ENCODE measurements around the gene SLC34A3. TPM values are rescaled to one million over a fixed set of nuclear protein-coding genes. Genes with fewer than 3 reads are reported as not detected.

SLC34A3 gene
- total RNA-seq, 3 donors from 2014 or later, result not detected

- DNase-seq (no peak), ATAC-seq (no peak)
- H3K4me3 ChIP-seq, result no peak overlapping the region
- intact Hi-C loops (cut with DNase I, micrococcal nuclease), result no loop called here
- H3K9me3 ChIP-seq, result no peaks in the 10 kb centered on the region
- H3K36me3 ChIP-seq (ENCODE audit: low read depth), result no peaks in the 10 kb centered on the region
- TF ChIP-seq, protein P1, sequence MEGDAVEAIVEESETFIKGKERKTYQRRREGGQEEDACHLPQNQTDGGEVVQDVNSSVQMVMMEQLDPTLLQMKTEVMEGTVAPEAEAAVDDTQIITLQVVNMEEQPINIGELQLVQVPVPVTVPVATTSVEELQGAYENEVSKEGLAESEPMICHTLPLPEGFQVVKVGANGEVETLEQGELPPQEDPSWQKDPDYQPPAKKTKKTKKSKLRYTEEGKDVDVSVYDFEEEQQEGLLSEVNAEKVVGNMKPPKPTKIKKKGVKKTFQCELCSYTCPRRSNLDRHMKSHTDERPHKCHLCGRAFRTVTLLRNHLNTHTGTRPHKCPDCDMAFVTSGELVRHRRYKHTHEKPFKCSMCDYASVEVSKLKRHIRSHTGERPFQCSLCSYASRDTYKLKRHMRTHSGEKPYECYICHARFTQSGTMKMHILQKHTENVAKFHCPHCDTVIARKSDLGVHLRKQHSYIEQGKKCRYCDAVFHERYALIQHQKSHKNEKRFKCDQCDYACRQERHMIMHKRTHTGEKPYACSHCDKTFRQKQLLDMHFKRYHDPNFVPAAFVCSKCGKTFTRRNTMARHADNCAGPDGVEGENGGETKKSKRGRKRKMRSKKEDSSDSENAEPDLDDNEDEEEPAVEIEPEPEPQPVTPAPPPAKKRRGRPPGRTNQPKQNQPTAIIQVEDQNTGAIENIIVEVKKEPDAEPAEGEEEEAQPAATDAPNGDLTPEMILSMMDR (IDR thresholded peaks at IDR 0.05), result no peak
- no peaks in the 10 kb centered on the region for H3K4me1 ChIP-seq (ENCODE audit: low read depth)
Observed at GRCh38 chr9:137212520-137212919, 18.2 kb upstream of the SLC34A3 start.

DNA sequence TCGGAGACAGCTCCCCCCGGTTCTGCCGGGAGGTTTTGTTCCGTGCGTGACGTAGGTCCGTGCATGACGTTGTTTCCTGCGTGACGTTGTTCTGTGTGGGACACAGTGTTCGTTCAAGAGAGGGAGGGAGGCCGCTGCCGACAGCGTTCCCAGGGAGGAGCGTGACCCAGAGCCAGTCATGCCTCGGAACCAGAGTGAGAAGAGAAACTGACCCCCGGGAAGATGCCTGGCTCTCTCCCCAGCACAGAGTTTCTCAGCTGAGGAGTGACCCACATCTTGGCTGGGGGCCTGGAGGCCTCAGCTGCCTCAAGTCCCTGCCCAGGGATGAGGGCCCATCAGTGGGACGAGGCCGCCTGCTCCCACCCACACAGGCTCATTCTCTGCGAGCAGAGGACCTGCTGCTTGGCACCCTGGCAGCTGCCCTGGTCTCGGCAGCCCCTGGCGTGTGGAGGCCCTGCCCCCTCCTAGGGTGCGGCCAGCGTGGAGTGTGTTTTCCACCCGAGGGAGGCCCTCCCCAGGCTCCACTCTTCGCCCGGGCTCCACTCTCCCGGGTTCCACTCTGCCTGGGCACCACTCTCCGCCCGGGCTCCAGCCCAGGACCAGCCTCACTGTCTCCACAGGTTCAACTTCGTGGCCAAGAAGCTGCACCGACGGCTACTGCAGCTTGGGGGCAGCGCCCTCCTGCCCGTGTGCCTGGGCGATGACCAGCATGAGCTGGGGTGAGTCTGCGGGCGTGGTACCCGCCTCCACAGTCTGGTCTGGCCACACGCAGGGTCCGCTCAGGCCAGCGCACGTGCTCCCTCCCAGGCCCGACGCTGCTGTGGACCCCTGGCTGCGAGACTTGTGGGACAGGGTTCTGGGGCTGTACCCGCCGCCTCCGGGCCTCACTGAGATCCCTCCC, 17.3 kb upstream of the SLC34A3 start:
- H3K4me1 ChIP-seq (ENCODE audit: low read depth), result peaks cover 6% of the 10 kb centered on the region
- ATAC-seq, result no peak
- H3K4me3 ChIP-seq, result no peak overlapping the region
- no peaks in the 10 kb centered on the region for H3K9me3 ChIP-seq
- DNase-seq, result peak in 1 of 3 donors; percentile 14
- no peaks in the 10 kb centered on the region for H3K36me3 ChIP-seq (ENCODE audit: low read depth)
- TF ChIP-seq, protein P1 (IDR thresholded peaks at IDR 0.05), result no peak
- intact Hi-C loops (cut with DNase I, micrococcal nuclease), result no loop called here

DNA sequence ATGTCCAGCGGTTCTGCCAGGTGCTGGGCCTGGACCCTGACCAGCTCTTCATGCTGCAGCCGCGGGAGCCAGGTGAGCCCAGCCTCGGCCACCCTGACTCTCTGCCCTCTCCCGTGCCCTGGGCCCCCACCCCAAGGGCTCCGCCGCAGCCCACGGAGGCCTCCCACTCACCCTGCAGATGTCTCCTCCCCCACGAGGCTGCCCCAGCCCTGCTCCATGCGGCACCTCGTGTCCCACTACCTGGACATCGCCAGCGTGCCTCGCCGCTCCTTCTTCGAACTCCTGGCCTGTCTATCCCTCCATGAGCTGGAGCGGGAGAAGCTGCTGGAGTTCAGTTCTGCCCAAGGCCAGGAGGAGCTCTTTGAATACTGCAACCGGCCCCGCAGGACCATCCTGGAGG, 16.1 kb upstream of the SLC34A3 start:
- H3K4me1 ChIP-seq (ENCODE audit: low read depth), result peaks cover 12% of the 10 kb centered on the region
- no peak overlapping the region for H3K4me3 ChIP-seq
- no peaks in the 10 kb centered on the region for H3K9me3 ChIP-seq
- ATAC-seq (no peak), DNase-seq (no peak)
- H3K36me3 ChIP-seq (ENCODE audit: low read depth), result no peaks in the 10 kb centered on the region
- TF ChIP-seq, protein P1 (IDR thresholded peaks at IDR 0.05), result no peak
- intact Hi-C loops (cut with DNase I, micrococcal nuclease), result no loop called here

GRCh38 chr9:137215196-137215986, 15.3 kb upstream of the SLC34A3 start:
- intact Hi-C loops (cut with DNase I, micrococcal nuclease), result no loop called here
- DNase-seq, result no peak
- ATAC-seq, result no peak
- Histone ChIP-seq H3K4me3 (no peak overlapping the region), H3K36me3 (ENCODE audit: low read depth) (no peaks in the 10 kb centered on the region), H3K4me1 (ENCODE audit: low read depth) (peaks cover 12% of the 10 kb centered on the region), H3K9me3 (no peaks in the 10 kb centered on the region)
- TF ChIP-seq, protein P1 (IDR thresholded peaks at IDR 0.05), result no peak

DNA sequence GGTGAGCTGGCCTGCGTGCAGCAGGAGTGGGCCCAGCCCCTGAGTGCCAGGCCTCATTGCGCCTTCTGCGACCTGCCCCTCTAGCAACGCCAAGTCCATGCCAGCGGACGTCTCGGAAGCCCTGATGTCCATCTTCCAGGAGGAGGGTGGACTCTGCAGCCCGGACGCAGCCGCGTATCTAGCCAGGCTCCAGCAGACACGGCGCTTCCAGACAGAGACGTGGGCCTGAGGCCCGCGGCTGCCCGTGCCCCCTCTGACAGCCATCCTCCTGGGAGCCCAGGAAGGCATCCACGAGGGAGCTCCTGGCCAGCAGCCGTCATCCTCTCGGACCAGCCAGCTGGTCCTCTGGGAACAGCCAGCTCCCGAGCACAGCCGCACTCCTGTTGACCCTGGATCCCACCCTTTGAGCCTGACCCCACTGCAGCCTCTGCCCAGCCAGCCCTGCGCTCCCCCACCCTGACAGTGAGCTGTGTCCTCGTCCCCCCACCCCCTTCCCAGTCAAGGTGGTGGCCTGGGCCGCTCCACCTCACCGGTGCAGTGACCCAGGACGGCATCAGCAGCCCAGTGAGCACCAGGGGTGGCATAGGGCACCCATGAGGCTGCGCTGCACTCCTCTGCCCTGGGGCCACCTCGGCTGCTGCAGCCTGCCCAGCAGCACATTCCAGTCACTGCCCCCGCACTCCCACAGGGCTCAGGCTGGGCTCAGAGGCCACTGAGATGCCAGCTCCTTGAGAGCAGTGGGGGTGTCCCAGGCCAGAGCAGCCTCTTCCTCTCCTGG, 14.3 kb upstream of the SLC34A3 start:
- ATAC-seq (no peak), DNase-seq (peak in 1 of 3 donors; percentile 2)
- no peaks in the 10 kb centered on the region for H3K9me3 ChIP-seq
- H3K4me1 ChIP-seq (ENCODE audit: low read depth), result peaks cover 12% of the 10 kb centered on the region
- no peak overlapping the region for H3K4me3 ChIP-seq
- H3K36me3 ChIP-seq (ENCODE audit: low read depth), result no peaks in the 10 kb centered on the region
- intact Hi-C loops (cut with DNase I, micrococcal nuclease), result no loop called here
- TF ChIP-seq, protein P1 (IDR thresholded peaks at IDR 0.05), result no peak
